GM19238 (cell line): ENCODE measurements around the gene CDH23.

Source experiments
- DNase-seq: peaks from one replicate; pipeline ENCODE4 v3.0.0; 2011; ENCODE audit warnings: low spot score; ENCODE audit not compliant: insufficient read length

The CDH23 gene

DNA sequence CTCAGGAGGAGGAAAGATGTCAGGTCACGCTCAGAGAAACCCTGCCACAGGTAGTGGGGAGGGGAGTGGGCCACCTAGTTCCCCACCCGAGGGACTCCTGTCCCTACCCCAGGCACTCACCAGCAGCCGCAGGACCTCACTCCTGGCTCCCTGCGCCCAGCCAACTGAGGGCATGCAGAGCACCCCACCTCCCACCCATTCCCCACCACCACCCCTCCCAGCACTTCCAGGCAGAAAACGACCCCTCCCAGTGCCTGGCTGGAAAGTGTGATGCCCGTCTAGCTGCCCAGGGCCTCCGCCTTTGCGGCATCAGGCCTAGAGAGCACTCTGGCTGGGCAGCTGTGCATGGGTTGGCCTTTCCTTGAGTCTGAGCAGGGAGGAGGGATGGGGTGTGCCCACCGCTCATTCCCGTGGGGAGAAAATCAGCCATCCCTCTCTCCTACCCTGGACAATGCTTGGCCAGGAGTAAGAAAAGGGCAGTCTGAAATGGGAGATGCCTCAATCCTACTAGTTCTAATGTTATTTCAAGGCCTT is 321.5 kb downstream of the CDH23 start:
- no peak for DNase-seq

DNA sequence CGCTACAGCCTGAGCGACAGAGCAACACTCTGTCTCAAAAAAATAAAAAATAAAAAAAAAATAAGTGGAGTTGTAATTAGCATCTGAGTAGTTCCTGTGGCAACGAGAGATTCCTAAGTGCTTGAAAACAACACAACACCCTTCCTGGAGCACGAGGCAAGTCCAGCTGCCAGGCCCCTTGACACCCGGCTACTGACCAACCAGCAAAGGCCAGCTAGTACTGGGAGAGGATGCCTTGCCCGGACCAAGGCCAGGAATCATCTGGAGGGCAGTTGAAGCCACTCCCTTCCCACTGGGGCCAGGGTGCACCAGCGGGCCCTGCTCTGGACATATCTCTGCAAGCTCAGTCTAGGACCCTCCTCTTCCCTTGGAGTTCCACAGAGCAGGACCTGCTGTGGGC is 322.3 kb downstream of the CDH23 start:
- DNase-seq = no peak

DNA sequence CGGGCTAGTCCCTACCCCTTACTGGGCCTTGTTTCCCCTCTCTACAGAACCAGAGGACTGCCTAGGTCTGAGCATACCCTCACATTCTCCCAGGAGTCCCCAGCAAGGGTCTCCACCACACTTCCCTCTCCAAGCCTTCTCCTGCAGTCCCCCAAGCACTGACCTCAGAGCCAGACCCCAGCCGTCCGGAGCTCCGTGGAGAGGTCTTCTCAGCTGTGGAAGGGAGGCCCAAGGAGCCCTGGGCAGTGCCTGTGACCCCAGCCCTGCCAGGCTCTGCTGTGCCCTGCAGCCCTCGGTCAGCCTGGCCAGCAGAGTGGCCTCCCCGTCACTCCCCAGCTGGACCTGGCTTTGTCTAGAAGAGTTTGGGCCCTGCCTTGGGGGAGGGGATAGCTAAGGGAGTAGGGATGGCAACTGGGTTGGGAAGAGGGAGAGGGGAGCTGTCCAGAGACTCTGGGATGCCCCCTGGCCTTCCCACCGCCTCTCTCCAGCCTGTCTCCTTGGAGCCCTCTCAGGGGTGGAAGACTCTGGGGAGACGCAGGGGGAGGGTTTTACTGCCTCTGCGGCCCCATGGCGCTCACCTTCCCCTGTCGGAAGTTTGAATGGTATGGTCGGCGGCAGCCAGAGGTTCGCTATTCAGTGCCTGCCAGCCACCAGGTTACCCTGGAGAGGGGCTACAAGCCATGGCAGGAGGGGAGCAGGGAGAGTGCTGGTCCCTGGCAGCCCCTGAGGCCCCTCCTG is 322.9 kb downstream of the CDH23 start, which contains the start of gene C10orf105:
Gene C10orf105 (minus strand): TSS at position 315 of the 738 bp plus-strand sequence. CDS start 3,441 bp downstream, outside the sequence.
- DNase-seq = no peak

DNA sequence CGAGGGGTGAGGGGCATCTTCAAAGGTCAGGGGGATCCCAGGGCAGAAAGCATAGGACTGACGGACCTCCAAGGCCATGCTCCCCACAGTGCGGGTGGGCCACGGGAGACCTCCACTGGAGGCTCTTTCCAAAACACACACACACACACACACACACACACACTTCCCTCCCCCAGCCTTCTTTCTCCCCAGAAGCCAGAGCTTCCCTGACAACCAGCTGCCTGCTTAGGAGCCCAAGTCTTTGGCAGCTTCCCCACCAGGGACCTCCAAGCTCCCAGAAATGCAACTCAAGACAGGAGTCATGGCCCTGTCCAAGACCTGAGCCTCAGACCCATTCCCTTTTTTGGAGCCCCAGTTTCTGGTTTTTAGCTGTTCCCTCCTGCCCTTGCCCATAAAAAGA is 323.6 kb downstream of the CDH23 start:
- DNase-seq = no peak

DNA sequence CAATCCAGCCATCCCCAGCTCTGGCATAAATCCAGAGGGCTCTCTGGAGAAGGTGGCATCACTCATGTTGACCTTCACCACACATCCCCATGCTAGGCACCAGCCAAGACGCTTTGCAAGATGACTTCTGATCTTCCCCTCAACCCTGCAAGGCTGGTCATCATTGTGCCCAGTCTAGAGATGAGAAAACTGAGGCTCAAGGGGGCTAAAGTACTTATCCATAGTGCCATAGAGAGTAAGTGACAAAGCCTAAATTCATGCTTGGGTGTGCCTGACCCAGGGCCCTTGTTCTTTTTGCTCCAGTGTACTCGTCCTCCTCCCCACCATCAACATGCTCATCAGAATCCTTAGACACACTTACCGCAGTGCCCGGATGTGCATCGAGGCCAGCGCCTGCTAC is 324.6 kb downstream of the CDH23 start:
- DNase-seq = no peak

DNA sequence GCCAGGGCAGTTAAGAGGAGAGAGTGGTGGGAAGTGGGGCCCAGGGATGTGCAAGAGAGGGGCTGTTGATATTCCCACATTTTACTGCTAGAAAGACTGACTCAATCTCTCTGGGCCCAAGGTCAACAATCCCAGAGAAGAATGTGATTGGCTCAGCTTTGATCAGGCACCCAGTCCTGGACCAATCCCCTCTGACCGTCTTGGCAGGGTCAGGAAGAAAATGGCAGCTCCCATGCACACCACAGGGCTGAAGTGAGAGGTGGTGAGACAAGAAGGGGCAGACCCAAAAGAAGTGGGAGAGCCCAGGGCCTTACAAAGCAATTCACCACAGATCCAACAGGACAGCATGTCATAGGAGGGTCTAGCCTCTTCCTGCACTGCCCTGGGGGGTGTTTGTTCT is 326.1 kb downstream of the CDH23 start:
- no peak for DNase-seq

DNA sequence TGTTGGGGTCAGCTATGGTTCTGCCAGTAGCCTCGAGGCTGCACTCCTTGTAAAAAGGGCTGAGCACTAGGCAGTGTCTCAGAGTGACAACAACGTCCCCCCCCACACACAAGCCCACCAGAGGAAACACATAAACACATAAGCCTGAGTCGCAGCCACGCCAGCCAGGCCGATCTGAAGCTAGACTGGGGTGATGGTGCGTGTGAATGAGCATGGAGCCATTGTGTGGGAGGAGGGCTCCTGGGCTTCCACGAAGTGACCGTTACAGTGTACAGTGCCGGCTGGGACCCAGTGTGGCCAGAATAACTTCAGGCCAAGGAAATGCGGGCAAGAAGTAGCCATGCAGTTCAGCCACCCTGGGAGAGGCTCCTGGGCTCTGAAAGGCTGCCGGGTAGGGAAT is 326.6 kb downstream of the CDH23 start:
- DNase-seq = no peak

DNA sequence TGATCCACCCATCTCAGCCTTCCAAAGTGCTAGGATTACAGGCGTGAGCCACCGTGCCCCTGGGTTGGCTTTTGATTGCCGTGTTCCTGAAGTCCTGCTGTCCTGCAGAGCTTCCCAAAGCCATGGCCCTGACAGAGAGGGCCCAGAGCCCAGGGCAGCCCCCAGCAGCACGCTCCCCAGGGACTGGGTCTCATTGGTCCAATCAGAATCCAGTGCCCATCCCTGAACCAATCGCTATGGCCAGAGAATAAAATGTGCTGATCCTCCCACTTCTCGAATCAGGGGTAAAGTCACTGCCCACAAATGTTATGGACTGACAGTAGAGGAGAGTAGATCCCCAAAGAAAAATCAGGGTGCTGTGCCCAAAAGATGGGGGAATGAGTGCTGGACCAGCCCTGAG is 327.8 kb downstream of the CDH23 start:
- no peak for DNase-seq

DNA sequence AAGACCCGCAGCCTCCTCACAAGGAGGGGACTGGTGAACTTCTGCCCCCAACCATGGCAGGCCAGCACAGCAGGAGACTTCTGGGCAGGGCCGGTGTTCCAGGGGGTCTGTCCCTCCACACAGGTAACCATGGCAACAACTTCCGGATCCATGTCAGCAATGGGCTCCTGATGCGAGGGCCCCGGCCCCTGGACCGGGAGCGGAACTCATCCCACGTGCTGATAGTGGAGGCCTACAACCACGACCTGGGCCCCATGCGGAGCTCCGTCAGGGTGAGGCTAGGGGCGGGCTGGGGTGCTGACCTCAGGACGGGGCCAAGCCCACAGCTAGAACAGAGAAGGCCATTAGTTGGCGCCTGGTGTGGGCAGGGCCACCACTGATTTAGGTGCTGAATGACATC is 328.5 kb downstream of the CDH23 start:
- no peak for DNase-seq

DNA sequence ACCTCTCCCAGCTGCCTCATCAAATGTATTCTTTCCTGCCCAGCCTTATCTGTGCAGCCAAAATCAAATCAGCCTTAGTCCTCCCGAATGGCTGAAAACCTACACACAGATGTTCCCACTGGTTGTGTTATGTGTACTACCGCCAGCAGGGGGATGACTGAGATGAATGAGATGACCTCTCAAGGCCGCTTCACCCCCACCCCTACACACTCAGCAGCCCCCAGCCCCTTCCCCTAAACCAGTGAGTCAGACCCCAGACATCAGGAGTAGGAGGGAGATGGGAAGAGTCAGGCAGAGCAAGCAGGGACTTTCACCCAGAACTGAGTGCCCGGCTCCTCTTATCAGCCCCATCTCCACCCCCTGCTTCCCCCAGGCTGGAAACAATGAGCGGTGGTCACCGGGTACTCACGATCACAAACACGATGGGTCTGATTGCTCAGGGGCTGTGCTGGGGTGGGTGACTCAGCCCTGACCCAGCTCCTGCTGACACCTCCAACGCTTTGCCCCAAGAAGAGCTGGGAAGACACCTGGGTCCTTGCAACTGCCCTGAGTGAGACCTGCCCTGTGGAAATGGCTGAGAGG is 329.4 kb downstream of the CDH23 start:
- DNase-seq = peak; percentile 45

DNA sequence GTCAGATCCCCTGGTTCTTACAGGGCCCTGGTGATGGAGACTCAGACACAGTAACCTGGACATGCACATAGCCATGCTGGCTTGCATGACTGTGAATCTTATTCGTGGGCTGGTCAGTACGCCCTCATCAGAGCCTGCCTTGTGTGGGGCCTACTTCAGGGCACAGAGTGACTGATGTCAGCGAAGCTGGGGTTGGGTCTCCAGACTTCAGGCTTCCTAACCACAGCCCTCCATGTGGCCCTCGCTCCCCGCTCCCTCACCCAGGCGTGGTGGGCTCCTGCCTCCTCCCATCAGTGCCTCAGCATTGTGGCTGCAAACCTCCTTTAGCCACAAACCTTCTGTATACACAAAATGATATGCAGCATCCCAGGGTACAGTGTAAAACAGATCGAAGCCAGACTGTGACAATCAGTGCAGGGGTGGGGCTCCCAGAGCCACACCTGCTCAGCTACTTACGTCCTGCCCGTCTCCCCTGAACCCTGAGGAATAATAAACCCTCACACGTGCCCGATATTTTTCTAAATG is 329.9 kb downstream of the CDH23 start:
- no peak for DNase-seq

DNA sequence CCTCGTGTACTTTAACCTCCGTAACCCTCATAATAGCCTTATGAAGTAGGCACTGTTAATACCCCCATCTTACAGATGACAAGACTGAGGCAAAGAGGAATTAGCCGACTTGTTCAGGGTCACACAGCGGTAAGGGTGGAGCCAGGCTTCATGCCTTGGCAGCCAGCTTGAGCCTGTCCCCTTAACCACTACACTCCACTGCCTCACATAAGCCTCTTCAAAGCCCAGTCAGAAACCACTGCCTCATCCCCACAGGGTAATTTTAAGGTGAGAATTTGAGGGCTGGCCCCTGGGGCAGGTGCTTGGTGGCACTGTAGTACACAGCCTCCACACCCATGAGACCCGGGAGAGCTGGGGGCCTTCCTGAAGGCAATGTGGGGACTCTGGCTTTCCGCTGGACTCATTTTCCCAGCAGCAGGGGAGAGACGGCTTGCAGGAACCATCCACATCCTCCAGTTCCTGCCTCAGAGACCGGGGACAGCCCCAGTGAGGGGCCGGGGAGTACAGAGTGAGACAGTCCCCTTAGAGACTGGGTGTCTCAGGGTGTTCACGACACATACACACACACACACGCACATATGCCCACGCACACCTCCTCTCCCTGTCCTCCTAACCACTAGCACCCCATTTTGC is 330.5 kb downstream of the CDH23 start:
- DNase-seq = peak; percentile 58

DNA sequence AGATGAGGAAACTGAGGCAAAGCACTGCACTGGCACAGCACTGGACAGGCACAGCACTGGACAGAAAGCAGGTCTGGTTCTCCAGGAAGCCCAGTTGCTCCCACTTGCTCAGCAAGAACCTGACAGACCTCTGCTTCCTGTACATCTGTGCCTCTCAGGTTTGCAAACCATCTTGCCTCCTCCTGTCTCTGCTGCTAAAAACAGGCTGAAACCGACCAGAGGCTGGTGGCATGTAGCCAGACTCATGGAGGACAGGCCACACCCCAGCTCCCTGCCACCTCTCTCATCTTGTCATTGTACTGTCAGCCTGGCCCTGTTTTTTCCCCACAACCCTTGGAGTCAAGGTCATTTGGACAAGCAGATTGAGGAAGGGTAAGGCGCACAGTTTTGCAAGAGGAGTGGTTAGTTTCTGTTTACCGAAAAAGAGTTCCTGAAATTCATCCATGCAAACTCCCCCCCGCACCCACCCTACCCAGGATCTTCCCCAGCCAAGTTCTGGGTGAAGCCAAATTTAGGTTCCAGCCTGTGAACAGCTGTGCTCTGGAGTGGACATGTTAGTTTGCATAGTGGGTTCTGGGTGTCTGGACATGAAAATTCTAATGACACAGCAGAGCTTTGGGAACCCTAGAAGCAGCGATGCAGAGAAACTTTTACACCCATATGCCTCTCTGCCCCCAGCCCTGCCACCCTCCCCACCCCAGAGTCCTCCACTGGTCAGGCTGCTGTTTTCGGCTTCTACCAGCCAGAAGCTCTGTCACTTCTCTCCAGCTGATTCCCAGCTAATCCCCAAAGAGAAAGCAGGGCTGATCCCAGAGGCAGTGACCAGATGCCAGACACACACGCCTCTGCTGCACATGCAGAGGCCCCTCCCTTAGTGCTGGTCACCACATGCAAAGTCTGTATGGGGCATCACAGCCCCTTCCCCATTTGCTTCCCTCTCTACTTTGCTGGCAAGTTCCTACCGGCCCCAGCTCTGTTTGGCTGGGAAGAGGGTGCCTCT is 331.3 kb downstream of the CDH23 start:
- DNase-seq = peak; percentile 76

DNA sequence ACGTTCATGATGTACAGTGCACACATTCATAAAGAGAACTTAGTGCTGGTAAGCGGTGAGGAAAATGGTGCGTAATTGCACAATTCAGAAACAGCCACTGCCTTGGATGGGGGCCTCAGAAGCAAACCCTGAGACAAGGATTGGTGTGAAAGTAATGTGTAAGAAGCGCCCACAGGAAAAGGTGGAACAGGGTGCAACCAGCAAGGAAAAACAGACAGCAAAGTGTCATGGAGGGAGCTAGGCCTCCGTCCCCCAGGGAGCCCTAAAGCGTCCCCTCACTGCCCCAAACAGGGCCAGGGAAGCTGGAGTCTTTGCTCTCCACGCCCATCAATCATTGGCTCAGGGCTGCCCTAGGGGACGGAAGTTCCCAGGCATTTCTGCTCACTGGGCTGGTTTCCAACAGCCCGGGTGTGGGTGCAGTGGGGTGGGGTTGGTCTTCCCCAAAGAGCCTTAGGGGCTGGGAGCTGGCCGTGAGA is 332.5 kb downstream of the CDH23 start:
- no peak for DNase-seq

DNA sequence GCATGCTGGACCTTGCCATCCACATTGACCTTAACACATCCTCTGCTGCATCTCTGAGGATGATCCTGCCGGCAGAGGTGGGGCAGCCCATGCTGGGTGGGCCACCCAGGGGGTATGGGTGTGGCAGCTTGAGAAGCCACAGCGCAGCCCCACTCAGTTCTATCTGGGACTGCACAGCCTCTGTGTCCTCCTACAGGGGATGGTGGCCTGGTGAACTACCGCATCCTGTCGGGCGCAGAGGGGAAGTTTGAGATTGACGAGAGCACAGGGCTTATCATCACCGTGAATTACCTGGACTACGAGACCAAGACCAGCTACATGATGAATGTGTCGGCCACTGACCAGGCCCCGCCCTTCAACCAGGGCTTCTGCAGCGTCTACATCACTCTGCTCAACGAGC is 335.1 kb downstream of the CDH23 start:
- no peak for DNase-seq

DNA sequence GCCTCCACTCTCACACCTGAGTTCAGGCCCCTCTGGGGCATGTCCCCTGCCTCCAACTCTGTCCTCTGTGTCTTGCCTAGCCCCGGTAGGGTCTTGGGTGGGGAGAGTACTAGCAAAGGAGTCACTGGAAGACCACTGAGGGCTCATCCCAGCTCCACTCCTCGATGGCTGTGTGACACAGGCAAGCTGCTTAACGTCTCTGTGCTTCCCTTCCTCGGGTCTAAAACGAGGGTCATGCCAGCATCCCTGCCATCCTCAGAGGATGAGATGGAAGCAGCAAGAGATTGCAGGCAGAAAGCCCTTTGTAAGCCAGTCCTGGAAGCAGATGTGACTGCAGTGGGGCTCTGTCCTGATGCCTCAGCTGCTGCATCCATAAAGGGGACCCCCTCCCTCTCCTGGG is 338.1 kb downstream of the CDH23 start:
- DNase-seq = no peak

DNA sequence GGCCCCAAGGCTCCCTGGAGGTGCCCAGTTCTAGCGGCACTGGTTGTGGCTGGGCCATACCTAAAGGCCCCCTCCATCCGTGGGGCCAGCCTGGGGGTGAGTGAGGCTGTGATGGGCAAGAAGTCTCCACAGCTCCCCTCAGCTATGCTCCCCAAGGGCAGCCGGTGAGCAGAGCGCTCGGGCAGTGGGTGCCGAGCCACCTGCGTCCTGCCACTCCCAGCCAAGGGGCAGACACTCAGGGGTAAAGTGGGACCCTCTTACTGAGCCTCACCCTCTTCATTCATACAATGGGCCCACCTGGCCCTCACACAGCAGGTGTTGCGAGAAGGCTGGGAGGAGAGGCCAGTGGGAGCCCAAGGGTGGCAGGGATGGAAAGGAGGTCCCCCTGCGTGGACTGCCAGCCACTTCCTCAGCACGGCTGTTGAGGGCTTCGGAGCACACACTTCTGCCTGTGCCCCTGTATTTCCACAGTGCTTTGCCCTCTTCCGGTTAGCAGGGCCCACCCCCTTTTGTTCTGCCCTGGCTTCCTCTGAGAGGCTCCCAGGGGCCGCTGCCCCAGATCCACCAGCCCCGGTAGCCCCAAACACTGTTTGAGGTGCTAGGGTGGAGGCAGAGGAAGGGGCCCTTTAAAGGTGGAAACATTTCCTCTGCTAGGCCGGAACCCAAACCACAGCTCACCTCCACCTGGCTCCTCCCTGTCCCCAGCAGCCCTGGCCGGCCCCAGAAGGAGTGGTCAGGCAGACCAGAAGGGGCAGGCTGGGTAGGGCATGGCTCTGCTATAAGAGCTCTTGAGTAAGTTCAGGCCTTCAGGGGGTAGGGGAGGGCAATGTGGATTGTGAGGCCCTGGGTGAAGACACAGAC is 339.2 kb downstream of the CDH23 start:
- DNase-seq = no peak

DNA sequence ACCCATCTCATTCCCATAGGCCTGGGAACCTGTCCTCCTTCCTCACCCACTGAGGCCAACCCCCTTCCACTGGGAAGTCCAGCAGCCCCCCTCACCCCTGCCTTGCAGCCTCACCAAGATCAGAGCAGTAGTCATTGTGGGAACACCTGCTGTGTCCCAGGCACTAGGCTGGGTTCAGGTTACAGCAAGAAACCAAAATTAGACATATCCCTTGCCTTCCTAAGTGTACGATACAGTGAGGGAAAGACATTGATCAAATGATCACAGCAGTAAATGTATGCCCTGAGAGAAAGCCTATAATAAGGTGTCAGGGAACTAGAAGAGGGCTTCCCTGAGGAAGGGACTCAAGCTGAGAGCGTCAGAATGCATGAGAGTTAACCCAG is 339.8 kb downstream of the CDH23 start:
- no peak for DNase-seq

DNA sequence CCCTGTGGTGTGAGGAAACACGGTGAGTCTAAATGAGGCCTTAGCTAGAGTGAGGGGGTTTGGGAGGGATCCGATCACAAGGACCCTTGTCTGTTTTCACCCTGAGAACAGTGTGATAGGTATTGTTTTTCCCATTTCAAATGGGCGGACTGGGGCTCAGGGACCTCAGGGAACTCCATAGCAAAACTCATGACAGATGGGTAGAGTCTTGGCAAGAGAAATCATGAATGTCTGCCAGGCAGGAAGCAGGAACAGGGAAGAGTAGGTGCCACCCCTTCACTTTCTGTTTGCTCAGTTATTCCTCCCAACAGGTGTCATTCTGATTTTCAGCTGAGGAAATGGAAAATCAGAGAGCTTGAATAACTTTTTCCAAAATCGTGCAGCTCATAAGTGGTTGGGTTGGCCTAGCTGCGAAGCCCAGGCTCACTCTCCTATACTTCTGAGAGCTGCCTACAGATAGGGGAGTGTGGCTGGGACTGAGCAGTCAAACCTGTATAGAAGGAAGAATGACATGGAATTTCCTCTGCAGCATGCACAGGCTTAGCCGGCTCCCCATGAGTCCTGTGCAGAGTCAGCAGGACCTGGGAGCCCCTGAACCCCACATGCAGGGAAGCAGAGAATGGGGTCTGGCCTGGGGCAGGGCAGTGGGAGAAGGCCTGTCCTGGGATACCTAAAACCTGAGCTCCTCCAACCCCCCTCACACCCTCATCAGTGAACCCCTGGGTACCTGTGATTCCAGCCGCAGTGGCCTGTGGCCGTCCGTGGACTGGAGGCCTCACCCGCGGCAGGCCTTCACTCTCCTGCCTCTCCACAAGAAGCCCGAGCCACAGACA is 340.5 kb downstream of the CDH23 start:
- DNase-seq = no peak
